ENCODE measurements around the gene SPINK2.

The SPINK2 gene

GRCh38 chr4:56799824-56800756 lies 21.4 kb downstream of the SPINK2 start:
- peak; percentile 63 for DNase-seq (ENCODE audit: low read depth)

- DNase-seq (ENCODE audit: low read depth): no peak
Observed at GRCh38 chr4:56799161-56799759, 22.2 kb downstream of the SPINK2 start.

- no peak for DNase-seq (ENCODE audit: low read depth)
Observed at GRCh38 chr4:56796211-56796610, 25.3 kb downstream of the SPINK2 start.

- no peak for DNase-seq (ENCODE audit: low read depth)
Observed at GRCh38 chr4:56791316-56791715, 30.2 kb downstream of the SPINK2 start.

- DNase-seq (ENCODE audit: low read depth): no peak
Observed at GRCh38 chr4:56790691-56791091, 30.8 kb downstream of the SPINK2 start.

- no peak for DNase-seq (ENCODE audit: low read depth)
Observed at GRCh38 chr4:56788081-56788480, 33.4 kb downstream of the SPINK2 start.

GRCh38 chr4:56787380-56787779 lies 34.1 kb downstream of the SPINK2 start:
- DNase-seq (ENCODE audit: low read depth): no peak

- DNase-seq (ENCODE audit: low read depth): no peak
Observed at GRCh38 chr4:56786955-56787354, 34.5 kb downstream of the SPINK2 start.

- DNase-seq (ENCODE audit: low read depth): no peak
Observed at GRCh38 chr4:56783986-56784385, 37.5 kb downstream of the SPINK2 start.

- no peak for DNase-seq (ENCODE audit: low read depth)
Observed at GRCh38 chr4:56782019-56782418, 39.5 kb downstream of the SPINK2 start.

- no peak for DNase-seq (ENCODE audit: low read depth)
Observed at GRCh38 chr4:56773346-56773745, 48.2 kb downstream of the SPINK2 start.

- DNase-seq (ENCODE audit: low read depth): no peak
Observed at GRCh38 chr4:56772134-56772533, 49.4 kb downstream of the SPINK2 start.

GRCh38 chr4:56768763-56769162 lies 52.7 kb downstream of the SPINK2 start:
- DNase-seq (ENCODE audit: low read depth): no peak

GRCh38 chr4:56768316-56768715 lies 53.2 kb downstream of the SPINK2 start:
- DNase-seq (ENCODE audit: low read depth): no peak

- DNase-seq (ENCODE audit: low read depth): no peak
Observed at GRCh38 chr4:56767567-56767966, 53.9 kb downstream of the SPINK2 start.

GRCh38 chr4:56764775-56765174 lies 56.7 kb downstream of the SPINK2 start:
- no peak for DNase-seq (ENCODE audit: low read depth)

GRCh38 chr4:56764223-56764622 lies 57.3 kb downstream of the SPINK2 start:
- DNase-seq (ENCODE audit: low read depth): no peak

- DNase-seq (ENCODE audit: low read depth): no peak
Observed at GRCh38 chr4:56762484-56763250, 58.8 kb downstream of the SPINK2 start.

- no peak for DNase-seq (ENCODE audit: low read depth)
Observed at GRCh38 chr4:56760183-56760582, 61.3 kb downstream of the SPINK2 start.
